ENCODE data around the gene RAB43.
"Not testable (repeated sequence)": the region's sequence is repeated elsewhere in the genome, so short reads cannot be mapped to it uniquely, and the experiment has no call there.

RAB43 gene

GRCh38 chr3:129087138-129087702 lies 34.4 kb downstream of the RAB43 start:
- peak; percentile 62 for DNase-seq

- DNase-seq: no peak
Measured at GRCh38 chr3:129085818-129086217, 35.8 kb downstream of the RAB43 start.

- DNase-seq: no peak
Measured at GRCh38 chr3:129085165-129085715, 36.4 kb downstream of the RAB43 start.

GRCh38 chr3:129084501-129084900 lies 37.1 kb downstream of the RAB43 start:
- DNase-seq: no peak

GRCh38 chr3:129082026-129082425 lies 39.6 kb downstream of the RAB43 start:
- DNase-seq: no peak

- no peak for DNase-seq
Measured at GRCh38 chr3:129081503-129081902, 40.1 kb downstream of the RAB43 start.

- DNase-seq: no peak
Measured at GRCh38 chr3:129078510-129078909, 43.1 kb downstream of the RAB43 start.

- DNase-seq: no peak
Measured at GRCh38 chr3:129077222-129077621, 44.4 kb downstream of the RAB43 start.

- DNase-seq: no peak
Measured at GRCh38 chr3:129070086-129070885, 51.3 kb downstream of the RAB43 start.

- DNase-seq: not testable (repeated sequence)
Measured at GRCh38 chr3:129069313-129070085, 52.1 kb downstream of the RAB43 start.

GRCh38 chr3:129068291-129068886 lies 53.2 kb downstream of the RAB43 start:
- peak; percentile 61 for DNase-seq

- DNase-seq: not testable (repeated sequence)
Measured at GRCh38 chr3:129067719-129068118, 53.9 kb downstream of the RAB43 start.

GRCh38 chr3:129065720-129066073 lies 55.9 kb downstream of the RAB43 start:
- no peak for DNase-seq

GRCh38 chr3:129065016-129065719 lies 56.4 kb downstream of the RAB43 start:
- DNase-seq: no peak

GRCh38 chr3:129063841-129064482 lies 57.6 kb downstream of the RAB43 start:
- no peak for DNase-seq

GRCh38 chr3:129063091-129063640 lies 58.4 kb downstream of the RAB43 start:
- DNase-seq: no peak

GRCh38 chr3:129061888-129062834 lies 59.4 kb downstream of the RAB43 start:
- DNase-seq: no peak

GRCh38 chr3:129061023-129061887 lies 60.3 kb downstream of the RAB43 start:
- no peak for DNase-seq

- DNase-seq: no peak
Measured at GRCh38 chr3:129060276-129061022, 61.2 kb downstream of the RAB43 start, which contains the start of gene GP9. Gene GP9 (plus strand): TSS chr3:129060779. CDS start chr3:129061740, 961 bp downstream.

Data from left hindlimb (tissue), 1 donor.